ENCODE measurements around the gene PRKG1. TPM values are rescaled to one million over a fixed set of nuclear protein-coding genes. Genes with fewer than 3 reads are reported as not detected.
A peak's percentile ranks its signal among the peaks of the same experiment; 100 is the strongest.

The PRKG1 gene
- total and polyA plus RNA-seq, 2 donors (not counting 1 experiment from before 2014, with no cell fraction given): 45.8 to 71.8 TPM

- Histone ChIP-seq H3K9me3 (ENCODE audit: control insufficient read depth, insufficient read depth, low read depth, low read length) (no peaks in the 10 kb centered on the region), H2AFZ (ENCODE audit: low read length) (no peak overlapping the region), H4K20me1 (ENCODE audit: control insufficient read depth, extremely low read depth, insufficient read depth, low read length) (peaks cover 1% of the 10 kb centered on the region), H3K4me1 (ENCODE audit: control insufficient read depth, extremely low read depth, insufficient read depth, low read length) (peaks cover 3% of the 10 kb centered on the region), H3K9ac (ENCODE audit: insufficient read depth, low read length) (no peak overlapping the region), H3K36me3 (ENCODE audit: control insufficient read depth, insufficient read depth, low read length) (no peaks in the 10 kb centered on the region), H3K4me3 (replicated peaks in 1 of 4; ENCODE audit: control extremely low read depth in 1 of 4, insufficient read depth in 1 of 4, low read depth in 3 of 4, low read length in 4 of 4) (no peak overlapping the region), H3K27me3 (ENCODE audit: control insufficient read depth, insufficient read depth, low read length) (no peaks in the 10 kb centered on the region), H3K79me2 (ENCODE audit: control insufficient read depth, insufficient read depth, low read length) (peaks cover 25% of the 10 kb centered on the region), H3K4me2 (ENCODE audit: extremely low read depth, insufficient read depth, low read length) (no peak overlapping the region), H3K27ac (ENCODE audit: insufficient read depth, low read length) (no peak overlapping the region)
- no peak for TF ChIP-seq EZH2 (IDR thresholded peaks at IDR 0.05; ENCODE audit: low read length, missing control alignments)
- no peak for TF ChIP-seq CTCF (conservative IDR thresholded peaks at IDR 0.05 in 1 of 2, IDR thresholded peaks at IDR 0.05 in 1 of 2; ENCODE audit: low read depth in 1 of 2, low read length in 2 of 2)
- DNase-seq (ENCODE audit: low read depth in 2 of 2): no peak
These were observed 622.0 kb downstream of the PRKG1 start for GRCh38 chr10:51696251-51696650.

- Histone ChIP-seq H2AFZ (ENCODE audit: low read length) (no peak overlapping the region), H3K79me2 (ENCODE audit: control insufficient read depth, insufficient read depth, low read length) (peaks cover 25% of the 10 kb centered on the region), H3K36me3 (ENCODE audit: control insufficient read depth, insufficient read depth, low read length) (no peaks in the 10 kb centered on the region), H3K27me3 (ENCODE audit: control insufficient read depth, insufficient read depth, low read length) (no peaks in the 10 kb centered on the region), H4K20me1 (ENCODE audit: control insufficient read depth, extremely low read depth, insufficient read depth, low read length) (peaks cover 1% of the 10 kb centered on the region), H3K9me3 (ENCODE audit: control insufficient read depth, insufficient read depth, low read depth, low read length) (no peaks in the 10 kb centered on the region), H3K9ac (ENCODE audit: insufficient read depth, low read length) (peak overlapping the region; percentile 80), H3K4me1 (ENCODE audit: control insufficient read depth, extremely low read depth, insufficient read depth, low read length) (peaks cover 3% of the 10 kb centered on the region), H3K4me2 (ENCODE audit: extremely low read depth, insufficient read depth, low read length) (peak overlapping the region; percentile 94), H3K27ac (ENCODE audit: insufficient read depth, low read length) (peak overlapping the region; percentile 98), H3K4me3 (replicated peaks in 1 of 4; ENCODE audit: control extremely low read depth in 1 of 4, insufficient read depth in 1 of 4, low read depth in 3 of 4, low read length in 4 of 4) (peak overlapping the region; percentile 68 to 96 (median 85))
- TF ChIP-seq EZH2 (IDR thresholded peaks at IDR 0.05; ENCODE audit: low read length, missing control alignments) (no peak), CTCF (conservative IDR thresholded peaks at IDR 0.05 in 1 of 2, IDR thresholded peaks at IDR 0.05 in 1 of 2; ENCODE audit: low read depth in 1 of 2, low read length in 2 of 2) (no peak)
- no peak for DNase-seq (ENCODE audit: low read depth in 2 of 2)
These were observed 624.3 kb downstream of the PRKG1 start for GRCh38 chr10:51698473-51699063.

- Histone ChIP-seq H3K36me3 (ENCODE audit: control insufficient read depth, insufficient read depth, low read length) (no peaks in the 10 kb centered on the region), H3K79me2 (ENCODE audit: control insufficient read depth, insufficient read depth, low read length) (peaks cover 25% of the 10 kb centered on the region), H2AFZ (ENCODE audit: low read length) (peak overlapping the region; percentile 88), H3K27me3 (ENCODE audit: control insufficient read depth, insufficient read depth, low read length) (no peaks in the 10 kb centered on the region), H3K9ac (ENCODE audit: insufficient read depth, low read length) (peak overlapping the region; percentile 80), H4K20me1 (ENCODE audit: control insufficient read depth, extremely low read depth, insufficient read depth, low read length) (peaks cover 1% of the 10 kb centered on the region), H3K27ac (ENCODE audit: insufficient read depth, low read length) (peak overlapping the region; percentile 98), H3K4me3 (replicated peaks in 1 of 4; ENCODE audit: control extremely low read depth in 1 of 4, insufficient read depth in 1 of 4, low read depth in 3 of 4, low read length in 4 of 4) (peak overlapping the region; percentile 68 to 96 (median 85)), H3K4me2 (ENCODE audit: extremely low read depth, insufficient read depth, low read length) (peak overlapping the region; percentile 94), H3K4me1 (ENCODE audit: control insufficient read depth, extremely low read depth, insufficient read depth, low read length) (peaks cover 3% of the 10 kb centered on the region), H3K9me3 (ENCODE audit: control insufficient read depth, insufficient read depth, low read depth, low read length) (no peaks in the 10 kb centered on the region)
- TF ChIP-seq CTCF (conservative IDR thresholded peaks at IDR 0.05 in 1 of 2, IDR thresholded peaks at IDR 0.05 in 1 of 2; ENCODE audit: low read depth in 1 of 2, low read length in 2 of 2) (no peak), EZH2 (IDR thresholded peaks at IDR 0.05; ENCODE audit: low read length, missing control alignments) (no peak)
- no peak for DNase-seq (ENCODE audit: low read depth in 2 of 2)
These were observed 624.8 kb downstream of the PRKG1 start for GRCh38 chr10:51699145-51699474.
